Type B pancreatic cell (in vitro differentiated cells): ENCODE results near the gene LRRK2. TPM values are rescaled to one million over a fixed set of nuclear protein-coding genes. Genes with fewer than 3 reads are reported as not detected.

Experiments used
- DNase-seq: peaks from one replicate; pipeline ENCODE4 v3.0.0; 2021; ENCODE audit warnings: mixed read lengths; ENCODE audit not compliant: unreplicated experiment; ENCODE audit errors: extremely low spot score
- H3K27ac Mint-ChIP-seq: 2 replicates; pipeline ENCODE4 v1.8.0; 2021; ENCODE audit warnings: mild to moderate bottlenecking, mixed read lengths
- H3K27me3 Mint-ChIP-seq: 2 replicates; pipeline ENCODE4 v1.8.0; 2021; ENCODE audit warnings: mixed read lengths
- H3K36me3 Mint-ChIP-seq: 2 replicates; pipeline ENCODE4 v1.8.0; 2021; ENCODE audit warnings: mixed read lengths
- H3K4me1 Mint-ChIP-seq: one replicate; pipeline ENCODE4 v1.8.0; 2021; ENCODE audit warnings: mixed read lengths; ENCODE audit not compliant: unreplicated experiment
- H3K4me3 Mint-ChIP-seq: 2 replicates; pipeline ENCODE4 v1.8.0; 2021; ENCODE audit warnings: mild to moderate bottlenecking, mixed read lengths
- H3K9me3 Mint-ChIP-seq: 2 replicates; pipeline ENCODE4 v1.8.0; 2021; ENCODE audit warnings: mixed read lengths
- CTCF ChIP-seq: fragments of 200-600 bp; sonication (generic); conservative IDR thresholded peaks from 2 replicates; pipeline ENCODE4 v1.5.0; 2021; ENCODE audit warnings: antibody characterized with exemption, mild to moderate bottlenecking
- long read RNA-seq: library from polyadenylated mRNA; unstranded; transcript quantifications from one replicate; pipeline ENCODE4 v2.0.0, GENCODE V29; 2020
- total RNA-seq: library from RNA; stranded (reverse); gene quantifications from 2 replicates; pipeline ENCODE4 v1.2.1, GENCODE V29; 2021; ENCODE audit warnings: low replicate concordance

The LRRK2 gene
- 0.75 and 1.4 TPM in 2 replicates for total RNA-seq
- long read RNA-seq = 0 reads

GRCh38 chr12:40224439-40225291 is at the start of gene LRRK2:
TSS of gene LRRK2 (plus strand) at chr12:40224997. CDS start at chr12:40225132, 135 bp downstream.
- H3K9me3 Mint-ChIP-seq = no peaks in the 10 kb centered on the region
- TF ChIP-seq CTCF = peak; percentile 33
- H3K4me3 Mint-ChIP-seq = peak within 1 kb of the TSS; percentile 83
- no peaks in the 10 kb centered on the region for H3K36me3 Mint-ChIP-seq
- DNase-seq = peak; percentile 69
- peaks cover 6% of the 10 kb centered on the region for H3K4me1 Mint-ChIP-seq
- peaks cover 38% of the 10 kb centered on the region for H3K27me3 Mint-ChIP-seq
- H3K27ac Mint-ChIP-seq = peak within 1 kb of the TSS; percentile 68

GRCh38 chr12:40175045-40175444 is 49.8 kb upstream of the LRRK2 start:
- no peaks in the 10 kb centered on the region for H3K36me3 Mint-ChIP-seq
- H3K4me3 Mint-ChIP-seq = no peak overlapping the region
- peaks cover 5% of the 10 kb centered on the region for H3K9me3 Mint-ChIP-seq
- TF ChIP-seq CTCF = no peak
- H3K27ac Mint-ChIP-seq = no peak overlapping the region
- no peaks in the 10 kb centered on the region for H3K4me1 Mint-ChIP-seq
- H3K27me3 Mint-ChIP-seq = no peaks in the 10 kb centered on the region
- DNase-seq = no peak

GRCh38 chr12:40175489-40175888 is 49.3 kb upstream of the LRRK2 start:
- Mint-ChIP-seq H3K36me3 (no peaks in the 10 kb centered on the region), H3K27ac (no peak overlapping the region), H3K27me3 (no peaks in the 10 kb centered on the region), H3K4me1 (no peaks in the 10 kb centered on the region), H3K4me3 (no peak overlapping the region), H3K9me3 (peaks cover 9% of the 10 kb centered on the region)
- no peak for DNase-seq
- TF ChIP-seq CTCF = no peak

- Mint-ChIP-seq H3K4me1 (no peaks in the 10 kb centered on the region), H3K27me3 (no peaks in the 10 kb centered on the region), H3K36me3 (no peaks in the 10 kb centered on the region), H3K27ac (no peak overlapping the region), H3K9me3 (peaks cover 10% of the 10 kb centered on the region), H3K4me3 (no peak overlapping the region)
- TF ChIP-seq CTCF = no peak
- DNase-seq = no peak
Observed at GRCh38 chr12:40178701-40179100, 46.1 kb upstream of the LRRK2 start.

GRCh38 chr12:40181490-40181889 is 43.3 kb upstream of the LRRK2 start:
- H3K27ac Mint-ChIP-seq = no peak overlapping the region
- no peak for TF ChIP-seq CTCF
- H3K4me3 Mint-ChIP-seq = no peak overlapping the region
- no peaks in the 10 kb centered on the region for H3K27me3 Mint-ChIP-seq
- no peaks in the 10 kb centered on the region for H3K4me1 Mint-ChIP-seq
- H3K36me3 Mint-ChIP-seq = no peaks in the 10 kb centered on the region
- H3K9me3 Mint-ChIP-seq = peaks cover 5% of the 10 kb centered on the region
- no peak for DNase-seq
